GM18499 (cell line): ENCODE data around the gene MYO7B.

Source experiments
- ATAC-seq: cut with Tn5 transposase; IDR thresholded peaks from one replicate; pipeline ENCODE4 v1.9.1; 2021; ENCODE audit warnings: moderate number of reproducible peaks; ENCODE audit not compliant: insufficient read depth, unreplicated experiment

Gene MYO7B

DNA sequence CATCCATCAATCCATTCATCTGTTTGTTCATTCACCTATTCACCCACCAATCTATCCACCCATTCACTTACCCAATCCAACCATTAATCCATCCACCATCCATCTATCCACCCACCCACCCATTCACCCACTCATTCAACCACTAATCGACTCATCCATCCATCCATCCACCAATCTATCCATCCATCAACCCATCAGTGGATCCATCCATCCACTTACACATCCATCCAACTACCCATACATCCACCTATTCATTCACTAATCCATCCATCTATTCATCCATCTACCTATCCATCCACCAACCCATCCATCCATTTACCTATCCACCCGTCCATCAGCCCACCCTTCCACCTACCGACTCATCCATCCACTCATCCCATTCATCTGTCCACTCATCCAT, 11.3 kb downstream of the MYO7B start:
- no peak for ATAC-seq

DNA sequence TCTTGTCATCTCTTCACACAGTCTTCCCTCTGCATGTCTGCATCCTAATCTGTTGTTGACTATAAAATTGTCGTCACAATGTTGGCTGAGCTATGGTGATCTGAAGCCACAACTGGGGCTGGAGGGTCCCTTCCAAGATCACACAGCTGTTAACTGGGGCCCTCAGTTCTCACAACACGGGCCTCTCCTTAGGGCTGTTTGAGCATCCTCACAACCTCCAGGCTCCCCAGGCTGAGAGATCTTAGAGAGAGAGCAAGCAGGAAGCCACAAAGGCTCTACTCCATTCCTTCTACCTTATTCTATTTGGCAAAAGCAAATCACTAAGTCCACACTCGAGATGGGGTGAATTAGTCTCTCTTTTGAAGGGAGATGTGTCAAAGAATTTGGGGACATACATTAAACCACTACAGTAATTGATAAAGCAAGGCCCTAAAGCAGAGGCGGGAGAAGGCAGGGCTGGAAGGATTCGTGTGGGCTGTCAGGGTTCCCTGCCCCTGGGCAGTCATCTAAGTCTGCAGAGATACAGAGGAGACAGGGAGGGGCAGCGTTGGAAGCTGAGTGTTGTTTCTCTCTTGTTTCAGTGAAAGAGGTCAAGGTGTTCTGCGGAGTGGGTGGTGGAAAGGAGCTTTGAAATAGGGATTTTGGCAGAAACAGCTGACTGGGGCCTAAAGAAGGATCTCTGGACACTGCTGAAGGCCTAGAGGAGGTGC, 15.9 kb downstream of the MYO7B start:
- ATAC-seq, result no peak

DNA sequence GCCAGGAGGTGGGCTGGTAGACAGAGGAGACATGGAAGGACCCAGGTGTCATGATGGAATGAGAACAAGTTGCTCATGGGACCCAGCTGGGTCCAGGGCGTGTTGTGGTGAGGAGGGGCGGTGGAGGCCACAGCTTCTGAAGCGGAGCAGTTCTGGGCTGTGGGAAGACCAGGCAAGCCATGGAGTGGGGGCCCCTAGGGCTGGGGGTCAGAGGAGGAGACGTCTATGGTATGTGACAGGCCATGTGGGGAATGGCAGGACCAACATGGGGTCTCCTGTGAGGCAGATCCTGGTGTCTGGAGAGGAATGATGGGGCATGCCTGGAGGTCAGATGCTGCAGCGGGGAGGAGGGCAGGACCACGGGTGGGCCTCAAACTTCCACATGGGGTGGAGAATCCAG, 16.9 kb downstream of the MYO7B start:
- no peak for ATAC-seq

DNA sequence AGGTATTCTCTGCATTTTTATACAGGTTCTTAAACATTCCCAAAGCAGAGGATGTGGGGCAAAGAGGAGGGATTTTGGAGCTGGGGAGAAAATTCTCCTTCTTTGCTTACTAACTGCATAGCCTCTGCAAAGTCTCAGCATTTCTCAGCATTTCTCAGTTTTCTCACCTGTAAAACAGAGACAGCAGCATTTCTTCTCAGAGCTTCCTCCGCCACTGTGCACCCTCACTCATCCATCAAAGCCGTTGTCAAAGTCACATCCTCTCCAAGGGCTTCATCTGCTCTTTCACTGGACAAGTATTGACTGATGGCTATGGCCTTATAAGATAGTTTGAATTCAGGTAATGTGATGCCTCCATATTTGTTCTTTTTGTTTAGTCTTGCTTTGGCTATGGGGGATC, 17.4 kb downstream of the MYO7B start:
- ATAC-seq, result no peak

DNA sequence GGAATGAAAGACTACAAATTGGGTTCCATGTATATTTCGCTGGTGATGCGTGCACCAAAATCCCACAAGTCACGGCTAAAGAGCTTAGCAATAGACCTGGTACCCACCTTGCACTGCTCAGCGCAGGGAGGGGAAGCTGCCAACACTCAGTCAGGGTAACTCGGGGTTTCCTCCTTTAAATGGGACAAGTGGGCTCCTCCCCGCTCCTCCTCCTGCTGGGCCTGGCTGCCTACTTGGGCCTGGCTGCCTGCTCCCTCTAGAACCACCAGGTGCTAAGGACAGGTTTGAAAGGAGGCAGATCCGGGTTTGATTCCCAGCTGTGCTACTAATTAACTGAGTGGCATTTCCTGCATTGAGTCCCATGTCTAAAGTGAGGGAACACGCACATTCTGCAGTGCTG, 23.4 kb downstream of the MYO7B start:
- no peak for ATAC-seq

DNA sequence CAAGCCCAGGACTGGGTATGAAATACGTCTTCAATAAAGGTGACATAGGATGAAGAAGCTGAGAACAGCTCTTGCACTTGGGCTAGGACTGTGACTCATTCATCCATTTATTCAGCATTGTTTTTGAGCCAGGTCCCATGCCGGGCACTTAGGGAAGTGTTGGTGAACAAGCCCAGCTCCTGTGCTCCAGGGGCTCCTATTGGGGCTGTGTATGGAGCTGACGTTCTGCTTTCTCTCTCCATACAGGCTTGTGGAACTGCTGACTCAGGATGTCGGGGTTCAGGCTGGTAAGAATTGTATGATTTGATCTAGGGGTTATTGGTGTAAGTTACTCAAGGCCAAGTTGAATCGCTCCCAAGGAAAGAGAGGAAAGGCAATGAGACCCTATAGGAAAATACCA, 24.0 kb downstream of the MYO7B start:
- ATAC-seq, result no peak

DNA sequence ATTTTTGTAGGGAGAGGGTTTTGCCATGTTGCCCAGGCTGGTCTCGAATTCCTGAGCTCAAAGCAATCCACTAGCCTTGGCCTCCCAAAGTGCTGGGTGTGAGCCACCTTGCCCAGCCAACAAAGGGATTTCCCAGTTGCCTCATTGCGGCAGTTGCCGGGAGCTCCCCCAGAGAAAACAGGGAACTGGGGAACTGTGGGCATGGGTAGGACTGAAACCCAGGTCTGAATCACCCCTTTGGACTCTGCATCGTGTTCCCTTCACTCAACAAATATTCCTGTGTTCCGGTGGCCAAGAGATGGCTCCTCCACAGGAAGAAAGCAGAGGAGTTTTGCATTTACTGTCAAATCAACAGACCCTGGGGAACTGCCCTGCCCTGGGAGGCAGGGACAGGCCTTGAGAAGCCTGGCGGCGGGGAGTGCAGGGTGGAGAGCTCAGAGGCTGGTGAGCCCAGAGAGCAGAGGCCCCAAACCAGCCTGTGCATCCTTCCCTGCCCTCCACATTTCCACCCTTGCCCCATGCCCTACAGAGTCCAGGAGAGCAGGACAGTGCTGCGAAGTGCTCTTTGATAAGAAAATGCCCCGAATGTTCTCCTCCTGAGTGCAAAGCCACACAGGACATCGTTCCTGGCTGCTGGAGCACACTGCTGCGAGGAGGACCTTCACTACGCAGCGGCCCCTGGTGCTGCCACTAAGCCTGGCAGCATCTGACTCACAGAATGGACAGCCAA, 24.9 kb downstream of the MYO7B start:
- no peak for ATAC-seq

DNA sequence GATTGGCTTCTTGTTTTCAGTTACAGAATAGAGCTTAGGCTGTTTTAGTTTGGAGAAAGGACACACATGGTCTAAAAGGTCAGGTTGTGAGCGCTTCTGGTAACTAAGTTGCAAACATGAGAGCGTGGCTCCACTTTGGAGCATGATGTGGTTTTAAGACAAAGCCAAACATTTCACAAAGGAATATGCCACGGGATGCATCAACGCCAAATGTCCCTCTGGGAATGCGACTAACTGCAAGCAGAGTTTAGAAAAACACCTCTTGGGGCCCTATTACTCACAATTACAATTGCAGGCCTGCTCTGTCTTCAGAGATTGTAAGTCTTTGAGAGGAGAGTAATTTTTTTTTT, 25.4 kb downstream of the MYO7B start:
- no peak for ATAC-seq

DNA sequence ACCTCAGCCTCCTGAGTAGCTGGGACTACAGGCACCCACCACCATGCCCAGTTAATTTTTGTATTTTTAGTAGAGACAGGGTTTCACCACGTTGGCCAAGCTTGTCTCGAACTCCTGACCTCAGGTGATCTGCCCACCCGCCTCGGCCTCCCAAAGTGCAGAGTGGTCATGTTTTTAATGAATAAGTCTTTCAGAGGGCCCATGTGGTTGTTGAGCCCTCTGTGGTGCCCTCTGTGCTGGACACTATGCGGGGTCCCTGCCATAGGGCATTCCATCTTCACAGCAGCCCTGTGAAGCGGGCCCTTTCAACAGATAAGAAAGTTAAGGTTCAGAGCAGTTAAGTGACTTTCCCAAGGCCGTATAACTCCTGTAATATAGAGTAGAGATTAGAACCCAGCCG, 25.9 kb downstream of the MYO7B start:
- ATAC-seq, result no peak

DNA sequence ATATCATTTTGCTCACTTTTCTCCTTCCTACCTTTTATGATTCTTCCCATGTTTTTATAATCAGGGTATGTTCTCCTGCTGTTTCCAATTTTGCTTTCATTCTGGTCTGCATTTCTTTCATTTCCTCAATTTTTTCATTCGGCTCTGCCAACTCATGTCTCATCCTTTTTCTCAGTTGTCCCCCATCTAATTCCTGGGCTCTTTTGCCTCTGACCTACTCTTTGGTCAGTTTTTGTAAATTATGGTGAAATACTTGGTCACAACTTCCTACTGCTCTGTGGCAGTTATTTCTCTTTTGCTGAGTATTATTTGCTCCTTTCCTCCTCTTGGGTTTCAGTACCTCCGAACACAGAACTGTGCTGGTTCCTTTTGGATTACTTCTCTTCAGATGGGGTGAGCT, 27.5 kb downstream of the MYO7B start:
- ATAC-seq, result no peak

DNA sequence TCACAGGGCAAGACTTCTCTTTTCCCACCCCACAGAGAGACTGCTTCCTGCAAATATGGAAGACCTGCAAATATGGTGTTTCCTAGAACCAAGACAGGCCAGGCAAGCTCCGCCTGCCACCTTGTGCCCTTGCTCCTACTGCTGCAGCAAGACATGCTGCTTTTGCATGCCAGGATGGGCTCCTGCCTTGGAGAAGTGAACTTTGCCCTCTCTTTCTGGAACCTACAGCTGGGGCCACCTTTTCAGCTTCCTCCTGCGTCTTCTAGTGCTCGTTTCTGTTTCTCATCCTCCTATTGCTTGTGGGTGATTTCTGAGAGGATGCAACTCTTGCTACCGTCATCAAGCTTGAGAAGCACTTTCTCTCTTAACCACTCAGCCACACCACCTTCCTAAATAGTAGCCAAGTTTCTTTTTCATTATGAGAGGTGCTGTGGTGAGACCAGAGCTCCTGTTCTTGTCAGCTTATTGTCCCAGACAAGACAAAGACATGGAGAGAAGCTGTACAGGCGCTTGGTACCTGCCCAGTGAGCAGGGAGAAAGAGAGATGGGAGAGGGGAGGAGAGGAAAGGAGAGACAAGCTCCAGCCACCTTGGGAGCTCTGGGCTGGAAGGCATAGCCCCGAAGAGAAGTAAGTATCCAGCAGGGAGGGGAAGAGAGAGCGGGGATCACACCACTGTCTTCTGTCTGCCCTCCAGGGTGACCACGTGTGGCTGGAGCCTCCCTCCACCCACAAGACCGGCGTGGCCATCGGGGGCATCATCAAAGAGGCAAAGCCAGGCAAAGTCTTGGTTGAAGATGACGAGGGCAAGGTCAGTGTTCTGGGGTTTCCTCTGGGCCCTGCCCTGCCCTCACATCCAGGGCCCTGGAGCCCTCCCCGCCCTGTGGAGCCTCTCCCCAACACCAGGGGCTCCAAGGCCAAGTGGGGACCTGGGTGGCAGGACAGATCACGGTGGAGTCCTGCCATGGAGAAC, 28.3 kb downstream of the MYO7B start:
- peak; percentile 100 for ATAC-seq

DNA sequence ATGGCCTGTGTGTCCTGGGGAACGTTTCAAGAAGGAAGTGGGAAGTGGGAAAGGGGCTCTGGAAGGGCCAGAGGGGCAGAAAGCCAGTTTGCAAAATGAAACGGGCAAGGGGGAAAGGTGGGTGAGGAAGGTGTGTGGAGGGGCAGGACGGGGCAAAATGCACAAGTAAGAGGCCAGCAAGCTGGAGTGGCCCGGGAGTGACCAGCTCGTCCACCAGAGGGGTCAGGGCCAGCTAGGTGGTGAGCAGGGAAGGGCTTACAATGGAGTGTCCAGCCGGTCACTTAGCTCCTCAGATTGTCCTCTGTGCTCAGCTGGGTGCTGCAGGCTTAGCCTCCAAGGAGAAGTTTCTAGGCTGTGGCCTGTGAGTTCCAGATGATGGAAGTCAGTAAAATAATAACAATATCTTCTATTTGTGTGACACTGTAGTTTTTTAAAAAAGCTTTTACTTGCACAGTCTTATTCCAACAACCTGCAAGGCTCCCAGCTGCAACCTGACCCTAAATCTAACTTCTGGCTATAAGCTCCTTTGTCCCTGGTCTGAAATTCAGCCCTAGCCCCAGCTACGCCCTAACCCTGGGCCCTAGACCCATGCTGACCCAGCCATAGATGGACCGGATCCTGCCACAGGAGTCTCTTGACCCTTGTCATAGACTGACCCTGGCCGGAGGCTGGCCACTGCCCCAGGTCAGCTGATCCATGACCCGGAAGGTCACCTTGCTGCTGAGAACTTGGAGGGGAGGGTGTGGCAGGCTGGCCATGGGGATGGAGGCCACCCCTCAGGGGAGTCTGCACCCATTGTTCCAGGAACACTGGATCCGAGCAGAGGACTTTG, 29.2 kb downstream of the MYO7B start:
- no peak for ATAC-seq

DNA sequence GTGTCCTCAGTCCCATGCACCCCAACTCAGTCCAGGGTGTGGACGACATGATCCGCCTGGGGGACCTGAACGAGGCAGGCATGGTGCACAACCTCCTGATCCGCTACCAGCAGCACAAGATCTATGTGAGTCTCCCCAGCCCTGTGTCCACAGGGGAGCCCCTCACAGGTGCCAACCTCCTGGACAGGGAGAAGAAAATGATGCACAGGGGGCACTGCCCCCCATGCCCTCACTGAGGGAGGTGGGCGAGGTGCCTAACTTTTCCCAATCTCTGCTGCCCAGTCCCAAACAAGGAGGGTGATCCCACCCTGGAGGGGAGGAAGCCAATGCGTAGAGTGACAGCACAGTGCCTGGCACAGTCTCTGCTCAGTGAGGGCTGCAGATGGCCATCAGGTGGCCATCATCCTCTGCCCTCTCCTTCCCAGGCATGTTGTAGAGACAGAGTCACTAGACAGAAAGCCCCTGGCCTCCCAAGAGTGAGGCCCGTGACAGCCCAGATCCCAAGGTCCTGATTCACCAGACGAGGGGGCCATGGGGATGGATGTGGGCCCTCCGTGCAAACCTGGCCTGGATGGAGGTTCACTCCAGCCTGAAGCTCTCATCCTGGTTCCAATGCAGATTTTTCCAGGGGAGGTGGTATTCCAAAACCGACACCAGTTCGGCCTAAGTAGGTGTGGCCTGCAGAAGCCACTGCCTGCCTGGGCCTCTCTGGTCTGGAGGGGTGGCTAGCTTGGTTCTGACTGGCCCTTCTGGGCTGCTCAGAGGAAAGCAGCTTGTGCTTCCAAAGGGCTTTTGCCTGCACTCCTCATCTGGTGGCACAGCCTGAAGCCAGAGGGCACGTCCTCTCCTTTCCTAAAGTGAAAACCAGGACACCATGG, 30.0 kb downstream of the MYO7B start:
- no peak for ATAC-seq

DNA sequence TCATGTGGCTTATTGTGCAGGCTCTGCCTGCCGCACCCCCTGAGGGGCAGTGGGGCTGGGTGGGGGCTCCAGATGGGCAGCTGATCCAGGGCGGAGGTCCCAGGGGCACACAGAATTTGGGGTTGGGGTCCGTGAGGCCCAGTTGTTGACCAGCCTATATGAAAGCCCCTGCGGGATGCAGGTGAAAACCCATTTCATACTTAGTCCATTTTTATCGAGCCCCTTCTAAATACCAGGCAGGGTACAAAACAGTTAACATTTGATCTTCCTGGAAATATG, 30.6 kb downstream of the MYO7B start:
- ATAC-seq, result no peak

DNA sequence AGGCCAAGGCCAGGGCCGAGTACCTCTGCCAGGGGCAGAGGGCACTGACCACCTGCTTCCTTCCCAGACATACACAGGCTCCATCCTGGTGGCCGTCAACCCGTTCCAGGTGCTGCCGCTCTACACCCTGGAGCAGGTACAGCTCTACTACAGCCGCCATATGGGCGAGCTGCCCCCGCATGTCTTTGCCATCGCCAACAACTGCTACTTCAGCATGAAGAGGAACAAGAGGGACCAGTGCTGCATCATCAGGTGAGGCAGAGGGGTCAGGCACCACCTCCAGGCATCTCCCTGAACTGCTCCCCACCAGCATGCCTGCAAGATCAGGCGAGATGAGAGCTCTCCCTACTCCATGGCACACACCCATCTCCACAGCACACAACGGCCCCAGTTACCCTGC, 31.1 kb downstream of the MYO7B start:
- ATAC-seq, result no peak

DNA sequence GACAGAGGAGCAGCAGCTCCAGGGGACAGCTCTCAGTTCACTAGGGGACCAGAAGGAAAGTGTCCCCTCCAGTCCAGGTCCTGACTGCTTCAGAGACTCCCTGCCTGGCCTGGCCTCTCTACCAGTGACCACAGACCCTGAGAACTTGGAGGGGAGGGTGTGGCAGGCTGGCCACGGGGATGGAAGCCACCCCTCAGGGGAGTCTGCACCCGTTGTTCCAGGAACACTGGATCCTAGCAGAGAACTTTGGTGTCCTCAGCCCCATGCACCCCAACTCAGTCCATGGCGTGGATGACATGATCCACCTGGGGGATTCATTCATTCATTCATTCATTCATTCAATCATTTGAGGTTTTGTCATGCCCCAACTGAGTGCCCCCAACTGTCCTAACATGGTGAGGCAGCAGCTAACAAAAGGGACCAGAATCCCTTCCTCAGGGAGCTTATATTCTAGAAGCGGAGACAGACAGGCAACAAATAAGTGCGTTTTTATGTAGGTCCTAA, 31.9 kb downstream of the MYO7B start:
- ATAC-seq, result no peak

DNA sequence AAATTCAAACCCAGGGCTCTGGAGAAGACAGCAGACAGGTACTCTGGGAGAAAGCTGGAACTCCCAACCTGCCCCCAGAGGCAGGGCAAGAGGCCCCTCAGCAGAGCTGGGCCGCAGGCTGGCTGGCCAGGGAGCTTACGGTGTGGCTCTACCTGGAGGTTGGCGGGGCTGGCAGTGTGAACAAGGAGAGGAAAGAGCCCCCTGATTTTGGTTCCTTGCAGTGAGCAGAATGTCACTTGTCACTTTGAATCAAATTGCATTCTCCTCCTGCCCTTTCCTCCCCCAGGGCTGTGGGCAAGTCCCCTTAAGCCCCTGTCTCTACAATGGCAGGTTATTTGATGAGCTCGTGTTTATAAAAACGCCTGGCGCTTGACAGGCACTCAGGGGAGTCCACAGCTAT, 32.6 kb downstream of the MYO7B start:
- no peak for ATAC-seq

DNA sequence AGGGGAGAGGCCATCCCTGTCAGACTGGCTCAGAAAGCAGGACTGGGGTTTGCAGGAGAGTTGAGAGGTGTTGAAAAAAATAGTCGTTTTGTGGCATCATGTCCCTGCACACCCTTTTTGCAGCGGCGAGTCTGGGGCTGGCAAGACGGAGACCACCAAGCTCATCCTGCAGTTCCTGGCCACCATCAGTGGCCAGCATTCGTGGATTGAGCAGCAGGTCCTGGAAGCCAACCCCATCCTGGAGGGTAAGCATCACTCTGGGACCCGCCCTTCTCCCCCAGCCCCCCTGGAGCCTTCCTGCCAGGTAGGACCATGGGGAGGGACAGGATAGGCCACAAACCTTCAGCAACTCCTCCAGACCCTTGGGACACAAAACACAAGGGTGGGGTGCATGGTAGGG, 34.2 kb downstream of the MYO7B start:
- no peak for ATAC-seq
